CD4-positive, alpha-beta T cell treated with Interleukin-6 for 4 hours (primary cell): Measurements from ENCODE around the gene KCNJ5.

ENCODE experiments used
- DNase-seq: peaks from one replicate; pipeline ENCODE4 v3.0.0-alpha.2; 2020; ENCODE audit warnings: mixed read lengths

The KCNJ5 gene

GRCh38 chr11:128962896-128963295, 71.7 kb downstream of the KCNJ5 start:
- DNase-seq, result no peak

GRCh38 chr11:128963744-128964325, 72.7 kb downstream of the KCNJ5 start:
- no peak for DNase-seq

- no peak for DNase-seq
These were observed 73.3 kb downstream of the KCNJ5 start for GRCh38 chr11:128964463-128964930.

- DNase-seq, result no peak
These were observed 74.3 kb downstream of the KCNJ5 start for GRCh38 chr11:128965485-128965884.

- DNase-seq, result no peak
These were observed 76.4 kb downstream of the KCNJ5 start for GRCh38 chr11:128967578-128967977.

GRCh38 chr11:128968916-128969315, 77.8 kb downstream of the KCNJ5 start:
- no peak for DNase-seq
